ENCODE measurements around the gene ADI1.

ADI1 gene

GRCh38 chr2:3529316-3530025 is 10.1 kb upstream of the ADI1 start:
- no peak for TF ChIP-seq CTCF (IDR thresholded peaks at IDR 0.05; ENCODE audit: extremely low read depth, missing control alignments)
- no peak for DNase-seq (ENCODE audit: low spot score)

- no peak for TF ChIP-seq CTCF (IDR thresholded peaks at IDR 0.05; ENCODE audit: extremely low read depth, missing control alignments)
- DNase-seq (ENCODE audit: low spot score), result no peak
Measured at GRCh38 chr2:3527886-3528785, 8.8 kb upstream of the ADI1 start.

- no peak for TF ChIP-seq CTCF (IDR thresholded peaks at IDR 0.05; ENCODE audit: extremely low read depth, missing control alignments)
- no peak for DNase-seq (ENCODE audit: low spot score)
Measured at GRCh38 chr2:3526871-3527270, 7.5 kb upstream of the ADI1 start.

GRCh38 chr2:3523551-3524041 is 4.3 kb upstream of the ADI1 start:
- DNase-seq (ENCODE audit: low spot score), result no peak
- TF ChIP-seq CTCF (IDR thresholded peaks at IDR 0.05; ENCODE audit: extremely low read depth, missing control alignments), result no peak

GRCh38 chr2:3522961-3523421 is 3.7 kb upstream of the ADI1 start:
- no peak for DNase-seq (ENCODE audit: low spot score)
- TF ChIP-seq CTCF (IDR thresholded peaks at IDR 0.05; ENCODE audit: extremely low read depth, missing control alignments), result no peak

- no peak for DNase-seq (ENCODE audit: low spot score)
- no peak for TF ChIP-seq CTCF (IDR thresholded peaks at IDR 0.05; ENCODE audit: extremely low read depth, missing control alignments)
Measured at GRCh38 chr2:3520591-3520990, 1.3 kb upstream of the ADI1 start.

Measured in GM20000 (cell line).